Panc1 (cell line): ENCODE measurements around the gene UCHL5. TPM values are rescaled to one million over a fixed set of nuclear protein-coding genes. Genes with fewer than 3 reads are reported as not detected.

ENCODE experiments used
- ATAC-seq: fragments of 200-7000 bp; cut with Tn5 transposase; 2 replicates; pipeline ENCODE4 v1.9.1; 2020; ENCODE audit warnings: mild to moderate bottlenecking, moderate library complexity
- BruUV-seq: library from RNA; stranded (reverse); fragments of 400-500 nt; replicated peaks from 2 replicates; lab custom pipeline; 2021; lab: Mats Ljungman, UMichigan
- CTCF ChIA-PET: fragments of 300-600 bp; sonication (Branson Sonifier 250); formaldehyde crosslinking; loops from one replicate; lab custom pipeline; 2022; ENCODE audit warnings: antibody characterized with exemption; lab: Charles Lee
- POLR2A ChIA-PET: fragments of 300-600 bp; sonication (Branson Sonifier 250); formaldehyde crosslinking; loops from one replicate; lab custom pipeline; 2022; ENCODE audit warnings: antibody characterized with exemption; lab: Charles Lee
- DNase-seq: peaks from one replicate; pipeline ENCODE4 v3.0.0-alpha.2; 2010; ENCODE audit warnings: low read depth, low spot score
- H3K27ac ChIP-seq: 2 replicates; pipeline ENCODE4 v1.5.1; 2011; ENCODE audit warnings: mild to moderate bottlenecking, low read length, inconsistent platforms
- H3K27me3 ChIP-seq: fragments of 200-500 bp; sonication (Bioruptor generic); 2 replicates; pipeline ENCODE4 v1.6.0; 2014; ENCODE audit warnings: low read length, inconsistent platforms; ENCODE audit not compliant: control insufficient read depth, insufficient read depth
- H3K36me3 ChIP-seq: fragments of 200-500 bp; sonication (Bioruptor generic); 2 replicates; pipeline ENCODE4 v1.5.1; 2014; ENCODE audit warnings: inconsistent platforms, mild to moderate bottlenecking, low read length, moderate library complexity; ENCODE audit not compliant: control insufficient read depth, insufficient read depth
- H3K4me1 ChIP-seq: 2 replicates; pipeline ENCODE4 v1.5.1; 2011; ENCODE audit warnings: inconsistent platforms, mild to moderate bottlenecking, low read length, moderate library complexity; ENCODE audit not compliant: control insufficient read depth, insufficient read depth
- H3K4me3 ChIP-seq, 2 experiments: 2 replicates each; pipeline ENCODE4 v1.5.1; 2011 to 2012; ENCODE audit warnings: low read depth in 2 of 2, low read length in 2 of 2, mild to moderate bottlenecking in 2 of 2, inconsistent platforms in 1 of 2, moderate library complexity in 1 of 2
- H3K9me3 ChIP-seq: fragments of 200-500 bp; sonication (Bioruptor generic); 2 replicates; pipeline ENCODE4 v1.5.1; 2014; ENCODE audit warnings: low read depth, mild to moderate bottlenecking, inconsistent platforms, low read length, moderate library complexity; ENCODE audit not compliant: control insufficient read depth, insufficient read depth
- CTCF ChIP-seq: fragments of 450-650 bp; IDR thresholded peaks from 2 replicates; pipeline ENCODE4 v1.5.1; 2017; ENCODE audit warnings: mild to moderate bottlenecking
- POLR2AphosphoS5 ChIP-seq: IDR thresholded peaks from 2 replicates; pipeline ENCODE4 v1.6.1; 2012; ENCODE audit warnings: mild to moderate bottlenecking, low read depth, low read length, moderate library complexity
- REST ChIP-seq, 2 experiments: IDR thresholded peaks; 2 replicates each; pipeline ENCODE4 v1.6.1; 2011 to 2012; ENCODE audit warnings: low read depth in 2 of 2, control low read depth in 1 of 2, low read length in 1 of 2, mild to moderate bottlenecking in 1 of 2, moderate library complexity in 1 of 2; ENCODE audit not compliant: insufficient read depth in 1 of 2
- SIN3A ChIP-seq: IDR thresholded peaks from 2 replicates; pipeline ENCODE4 v1.6.1; 2012; ENCODE audit warnings: low read depth, mild to moderate bottlenecking, low read length, moderate library complexity, borderline replicate concordance; ENCODE audit not compliant: insufficient read depth
- TCF7L2 ChIP-seq: IDR thresholded peaks from 2 replicates; pipeline ENCODE4 v1.6.1; 2011; ENCODE audit warnings: mild to moderate bottlenecking, low read depth, low read length, inconsistent platforms
- in situ Hi-C: cut with HindIII; loops from 2 replicates; pipeline ENCODE4 v1.10.0; 2016; ENCODE audit warnings: low sequenced_read_pairs, low pct_unique_long_range_greater_than_20kb
- intact Hi-C: fragments of 100-400 bp; cut with micrococcal nuclease; formaldehyde crosslinking; loops from one replicate; pipeline ENCODE4 v1.10.0; 2022; ENCODE audit not compliant: unreplicated experiment
- total RNA-seq: library from RNA; stranded (reverse); gene quantifications from one replicate; pipeline ENCODE4 v1.2.1, GENCODE V29; 2021; ENCODE audit not compliant: unreplicated experiment

UCHL5 gene
- total RNA-seq, 1 experiment from 2014 or later, result 42.6 TPM

DNA sequence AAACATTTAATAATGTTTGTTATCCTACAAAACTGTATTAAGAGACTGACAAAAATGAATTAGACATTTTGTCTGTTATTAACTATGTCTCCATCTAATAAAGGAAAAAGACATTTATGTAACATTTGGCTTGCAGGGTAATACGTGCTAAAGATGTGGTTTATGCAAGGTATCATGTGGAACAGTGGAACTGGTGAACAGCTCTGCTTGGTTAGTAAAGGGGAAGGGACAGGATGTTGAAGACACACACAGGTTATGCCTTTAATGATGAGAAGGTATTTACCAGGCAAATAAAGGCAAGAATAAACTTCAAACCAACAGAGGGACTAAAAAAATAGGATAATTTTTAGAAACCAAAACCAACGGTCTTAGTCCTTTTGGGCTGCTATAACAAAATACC lies 93.1 kb downstream of the UCHL5 start:
- H3K9me3 ChIP-seq, result no peaks in the 10 kb centered on the region
- TF ChIP-seq SIN3A, result no peak
- TF ChIP-seq REST (IDR thresholded peaks at IDR 0.05; ENCODE audit: insufficient read depth in 1 of 2, low read depth in 2 of 2, low read length in 1 of 2), result no peak
- TF ChIP-seq POLR2AphosphoS5, result no peak
- TF ChIP-seq TCF7L2, result no peak
- no peak for TF ChIP-seq CTCF
- H3K4me3 ChIP-seq, result no peak overlapping the region
- no peak overlapping the region for H3K27ac ChIP-seq
- intact Hi-C loops, result no loop called here
- H3K36me3 ChIP-seq, result no peaks in the 10 kb centered on the region
- ATAC-seq, result no peak
- ChIA-PET CTCF (no interaction called here), POLR2A (no interaction called here)
- no peak for DNase-seq
- H3K27me3 ChIP-seq, result no peaks in the 10 kb centered on the region
- no TSS peak for BruUV-seq
- H3K4me1 ChIP-seq, result no peaks in the 10 kb centered on the region
- in situ Hi-C loops, result no loop called here

DNA sequence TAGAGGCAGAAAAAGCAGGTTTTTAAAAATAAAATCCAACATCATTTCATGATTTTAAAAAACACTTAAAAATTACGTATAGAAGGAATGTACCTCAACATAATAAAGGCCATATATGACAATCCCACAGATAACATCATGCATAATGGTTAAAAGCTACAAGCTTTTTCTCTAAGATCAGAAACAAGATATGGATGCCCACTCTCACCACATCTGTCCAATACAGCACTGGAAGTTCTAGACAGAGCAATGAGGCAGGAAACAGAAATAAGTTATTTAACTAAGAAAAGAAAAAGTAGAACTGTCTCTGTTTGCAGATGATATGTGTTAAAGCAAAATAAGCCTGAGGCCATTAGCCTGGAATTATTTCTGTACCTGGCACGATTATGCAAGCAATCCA lies 96.3 kb downstream of the UCHL5 start:
- intact Hi-C loops, result no loop called here
- Histone ChIP-seq H3K4me3 (no peak overlapping the region), H3K9me3 (no peaks in the 10 kb centered on the region), H3K27ac (no peak overlapping the region), H3K27me3 (no peaks in the 10 kb centered on the region), H3K4me1 (no peaks in the 10 kb centered on the region), H3K36me3 (no peaks in the 10 kb centered on the region)
- POLR2A ChIA-PET, result no interaction called here
- in situ Hi-C loops, result no loop called here
- TF ChIP-seq CTCF (no peak), SIN3A (no peak), TCF7L2 (no peak), POLR2AphosphoS5 (no peak), REST (IDR thresholded peaks at IDR 0.05; ENCODE audit: insufficient read depth in 1 of 2, low read depth in 2 of 2, low read length in 1 of 2) (no peak)
- no TSS peak for BruUV-seq
- ATAC-seq, result no peak
- CTCF ChIA-PET, result no interaction called here
- no peak for DNase-seq

Other genes with a start within 250 kb of the UCHL5 start
- gene RO60, start 252 bp upstream of the UCHL5 start, total RNA-seq, result 74.8 TPM
- gene GLRX2, start 46.1 kb upstream of the UCHL5 start, total RNA-seq, result 40.1 TPM
- 78.2 TPM for gene CDC73, start 62.7 kb upstream of the UCHL5 start, total RNA-seq
- gene B3GALT2, start 127.3 kb upstream of the UCHL5 start, total RNA-seq, result 0.08 TPM